GM21367 (cell line): ENCODE measurements around the gene PPP2R5B.

ENCODE experiments used
- ATAC-seq: cut with Tn5 transposase; IDR thresholded peaks from one replicate; pipeline ENCODE4 v1.9.1; 2021; ENCODE audit not compliant: unreplicated experiment

Gene PPP2R5B

DNA sequence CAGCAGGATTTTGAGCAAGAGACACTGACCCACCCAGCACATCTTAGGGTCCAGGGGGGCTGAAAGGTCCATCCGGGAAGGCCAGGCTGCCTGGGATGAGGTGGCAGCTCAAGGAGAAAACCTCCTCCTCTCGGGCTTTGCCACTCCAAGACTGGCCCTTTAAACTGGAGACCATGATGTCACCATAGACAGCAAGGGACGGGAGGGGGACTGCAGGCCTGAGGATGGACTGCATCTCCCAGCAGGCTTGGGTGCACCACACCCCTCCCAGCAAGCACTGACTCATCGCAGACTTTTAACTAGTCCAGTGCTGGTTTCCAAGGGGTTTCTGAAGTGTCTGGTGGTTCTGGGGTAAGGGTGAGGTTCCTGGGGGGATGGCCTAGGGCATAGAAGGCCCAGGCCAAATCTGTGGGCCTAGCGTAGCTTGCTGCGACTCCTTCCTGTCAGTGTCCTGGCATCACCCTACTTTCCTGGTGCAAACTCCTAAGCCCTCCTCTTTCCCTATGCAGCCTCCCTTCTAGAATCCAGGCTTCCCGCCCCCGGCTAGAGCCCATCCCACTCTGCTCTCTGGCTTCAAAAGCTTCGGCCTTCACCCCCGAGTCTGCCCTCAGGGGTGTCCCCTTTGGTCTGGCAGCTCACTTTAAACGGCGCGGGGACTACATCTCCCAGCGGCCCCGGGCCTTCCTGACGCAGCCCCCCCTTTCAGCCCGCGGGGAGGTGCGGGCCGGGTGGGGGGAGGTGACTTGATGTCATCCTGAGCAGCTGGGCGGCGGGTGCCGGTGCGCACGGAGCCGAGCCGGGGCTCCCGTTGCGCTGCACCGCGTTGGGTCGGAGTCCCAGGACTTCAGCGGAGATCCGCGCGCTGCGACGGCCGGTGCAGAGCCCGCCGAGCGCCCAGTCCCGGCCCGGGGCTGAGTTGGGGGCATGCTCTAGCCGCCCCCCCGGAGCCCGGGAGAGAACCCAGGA is at the start of gene PPP2R5B:
Gene PPP2R5B, plus strand, starts transcription at position 746 of the 966 bp plus-strand sequence. CDS start 1,046 bp downstream, outside the sequence.
- peak; percentile 59 for ATAC-seq

- no peak for ATAC-seq
These were observed 48.9 kb upstream of the PPP2R5B start for GRCh38 chr11:64875369-64876228.

- ATAC-seq, result no peak
These were observed 48.2 kb upstream of the PPP2R5B start for GRCh38 chr11:64876229-64876750.

- ATAC-seq, result no peak
These were observed 47.6 kb upstream of the PPP2R5B start for GRCh38 chr11:64876835-64877341.

GRCh38 chr11:64877390-64878222 is 46.9 kb upstream of the PPP2R5B start:
- ATAC-seq, result peak; percentile 4

- ATAC-seq, result no peak
These were observed 46.3 kb upstream of the PPP2R5B start for GRCh38 chr11:64878223-64878493.

GRCh38 chr11:64878494-64879243 is 45.8 kb upstream of the PPP2R5B start, which contains the start of gene EHD1:
Gene EHD1 (minus strand): TSS chr11:64878621. CDS start chr11:64878464, 157 bp downstream.
- peak; percentile 42 for ATAC-seq

DNA sequence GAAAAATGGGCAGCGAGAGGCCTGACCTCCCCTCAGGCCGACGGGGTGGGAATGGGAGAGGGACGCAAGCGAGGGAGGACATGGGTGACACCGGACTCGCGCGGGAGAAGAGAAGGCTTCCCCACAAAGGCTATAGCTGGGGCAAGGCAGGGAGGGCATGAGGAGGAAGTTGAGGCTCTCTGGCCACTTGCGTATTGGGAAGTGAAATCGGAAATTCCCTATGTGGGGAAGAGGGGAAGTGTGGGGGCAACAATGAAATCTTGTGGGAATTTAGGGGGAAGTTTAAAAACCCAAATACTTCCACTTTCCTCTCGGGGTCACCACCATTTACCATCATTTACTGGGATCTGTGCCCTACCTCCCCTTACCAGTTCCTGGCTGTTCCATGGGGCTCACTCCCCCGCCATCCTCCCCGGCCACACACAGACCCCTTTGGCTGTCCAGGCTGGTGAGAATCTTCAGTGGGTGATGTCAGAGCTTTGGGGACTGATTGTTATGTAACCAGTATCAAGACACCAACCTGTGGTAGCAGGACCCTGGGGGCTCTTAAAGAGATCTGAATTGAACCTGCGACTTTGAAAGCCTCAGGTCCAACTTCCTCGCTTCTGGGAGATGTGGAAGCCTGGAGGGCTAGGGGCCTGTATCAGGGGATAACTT is 45.1 kb upstream of the PPP2R5B start:
- no peak for ATAC-seq

- no peak for ATAC-seq
These were observed 44.1 kb upstream of the PPP2R5B start for GRCh38 chr11:64880240-64881001.

DNA sequence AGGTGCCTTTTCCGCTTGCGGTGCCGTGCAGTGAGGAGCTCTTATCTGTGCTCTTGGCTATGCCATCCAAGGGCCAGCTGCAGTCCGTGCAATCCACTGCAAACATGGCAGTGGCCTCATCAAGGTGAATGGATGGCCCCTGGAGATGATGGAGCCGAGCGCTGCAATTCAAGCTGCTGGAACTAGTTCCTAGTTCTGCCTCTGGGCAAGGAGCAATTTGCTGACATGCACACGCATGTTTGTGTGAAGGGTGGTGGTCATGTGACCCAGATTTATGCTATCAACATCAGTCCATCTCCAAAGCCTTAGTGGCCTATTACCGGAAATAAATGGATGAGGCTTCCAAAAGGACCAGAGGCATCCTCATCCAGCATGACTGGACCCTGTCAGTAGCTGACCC is 43.0 kb upstream of the PPP2R5B start:
- ATAC-seq, result no peak

DNA sequence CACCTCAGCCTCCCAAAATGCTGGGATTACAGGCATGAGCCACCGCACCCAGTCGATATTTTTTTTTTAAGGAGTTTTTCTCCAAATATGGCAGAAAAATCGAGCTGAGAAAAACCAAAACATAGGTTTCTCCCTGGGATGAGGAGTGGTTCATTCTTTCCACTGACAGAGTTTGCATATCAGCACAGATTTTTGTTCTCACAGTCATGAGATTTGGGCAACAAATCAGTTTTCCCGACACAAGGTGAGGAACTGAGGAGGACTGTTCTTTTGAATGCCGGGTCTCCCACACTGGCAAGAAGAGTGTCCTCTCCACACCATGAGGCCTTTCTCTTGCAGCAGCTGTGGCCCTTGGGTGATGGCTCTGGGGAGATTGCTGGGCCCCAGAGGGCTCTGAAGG is 42.2 kb upstream of the PPP2R5B start:
- no peak for ATAC-seq

DNA sequence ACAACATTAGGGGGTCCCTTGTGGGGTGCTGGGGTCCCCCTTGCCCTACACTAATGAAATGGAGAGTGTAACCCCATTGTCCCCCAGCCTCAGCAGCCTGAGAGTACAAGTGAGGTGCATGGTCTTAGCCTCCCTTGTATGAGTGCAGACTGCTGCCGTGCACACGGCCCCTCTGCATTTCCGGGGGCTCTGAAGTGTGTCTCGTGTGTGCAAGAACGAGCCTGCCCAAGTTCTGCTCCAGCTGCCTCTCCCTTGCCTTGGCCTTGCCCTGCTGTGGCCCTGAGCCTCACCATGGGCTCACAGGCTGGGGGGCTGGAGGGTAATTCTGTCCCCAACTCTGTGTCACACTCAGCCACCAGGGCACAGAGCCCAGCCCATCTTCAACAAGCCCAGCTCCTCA is 40.9 kb upstream of the PPP2R5B start:
- ATAC-seq, result no peak

- no peak for ATAC-seq
These were observed 40.5 kb upstream of the PPP2R5B start for GRCh38 chr11:64884019-64884418.

GRCh38 chr11:64885367-64886286 is 38.9 kb upstream of the PPP2R5B start:
- no peak for ATAC-seq

DNA sequence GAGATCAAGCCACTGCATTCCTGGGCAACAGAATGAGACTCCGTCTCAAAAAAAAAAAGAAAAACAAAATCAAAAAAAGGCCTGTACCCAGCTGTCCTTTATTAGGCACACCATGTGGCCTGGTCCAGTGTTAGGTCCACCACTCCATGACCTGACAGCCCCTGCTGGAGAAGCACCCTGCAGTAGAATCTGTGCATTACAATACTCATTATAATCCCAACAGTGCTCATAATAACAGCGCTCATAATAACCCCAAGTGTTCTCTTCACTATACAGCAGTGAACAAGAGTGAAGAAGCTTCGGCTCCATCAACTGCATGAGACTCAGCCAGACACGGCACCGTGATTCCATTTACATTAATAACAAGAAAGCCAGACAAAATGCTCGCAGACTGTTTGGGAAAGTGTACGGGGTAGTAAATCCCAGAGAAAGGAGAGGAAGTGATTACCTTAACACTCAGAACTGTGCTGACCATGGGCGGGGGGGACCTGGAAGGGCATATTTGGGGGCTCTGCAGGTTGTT is 37.2 kb upstream of the PPP2R5B start:
- ATAC-seq, result no peak

- ATAC-seq, result no peak
These were observed 36.6 kb upstream of the PPP2R5B start for GRCh38 chr11:64887757-64888405.

- no peak for ATAC-seq
These were observed 36.1 kb upstream of the PPP2R5B start for GRCh38 chr11:64888406-64888728.
